Anterior cingulate cortex (tissue), 58 donors: ENCODE results near the gene FMN1.
"Not testable (repeated sequence)": the region's sequence is repeated elsewhere in the genome, so short reads cannot be mapped to it uniquely, and the experiment has no call there.

Experiments used
- DNase-seq, 58 donors: peaks; one replicate each; lab custom pipeline; 2025; lab: John Stamatoyannopoulos, UW

FMN1 gene

DNA sequence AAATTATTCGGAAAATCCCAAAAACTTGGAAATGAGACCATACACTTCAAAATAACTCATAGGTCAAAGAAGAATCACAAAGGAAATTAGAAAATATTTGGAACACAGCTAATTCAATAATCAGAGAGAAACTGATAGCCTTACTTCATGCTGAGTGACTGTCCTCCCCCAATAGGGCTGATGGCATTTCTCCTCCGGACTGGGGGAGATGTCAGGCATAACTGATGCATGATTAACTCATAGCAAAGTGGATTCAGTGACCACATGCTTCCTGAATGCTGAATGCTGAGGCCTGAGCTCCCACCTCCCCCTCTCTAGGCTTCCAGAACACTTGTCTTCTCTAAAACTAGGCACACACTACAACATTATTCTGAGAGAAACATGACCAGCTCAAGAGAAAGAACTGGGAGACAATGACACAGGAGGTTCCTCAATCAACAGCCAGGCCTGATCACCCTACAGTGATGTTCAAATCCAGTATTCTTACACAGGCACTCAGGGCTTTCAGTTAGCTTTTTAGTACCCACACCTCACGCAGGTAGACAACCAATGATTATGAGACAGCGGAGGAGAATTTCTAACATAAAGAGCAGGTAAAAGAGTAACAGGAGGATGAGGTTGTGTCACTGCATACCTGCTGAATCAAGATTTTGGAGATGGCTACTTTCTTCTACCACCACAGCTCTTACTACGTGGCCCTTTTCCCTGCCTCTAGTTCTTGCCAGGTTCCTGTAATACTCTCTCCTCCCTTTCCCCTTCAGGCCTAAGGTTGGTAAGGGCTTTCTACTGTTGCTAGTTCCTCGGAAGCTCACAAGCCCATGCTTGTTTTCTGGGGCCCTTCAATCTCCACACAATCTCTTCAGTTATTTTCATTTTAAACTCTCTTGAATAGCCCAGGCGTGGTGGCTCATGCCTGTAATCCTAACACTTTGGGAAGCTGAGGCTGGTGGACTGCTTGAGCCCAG lies 96.1 kb downstream of the FMN1 start:
- no peak for DNase-seq

- no peak for DNase-seq
These were observed 98.4 kb downstream of the FMN1 start for GRCh38 chr15:33096134-33096533.

DNA sequence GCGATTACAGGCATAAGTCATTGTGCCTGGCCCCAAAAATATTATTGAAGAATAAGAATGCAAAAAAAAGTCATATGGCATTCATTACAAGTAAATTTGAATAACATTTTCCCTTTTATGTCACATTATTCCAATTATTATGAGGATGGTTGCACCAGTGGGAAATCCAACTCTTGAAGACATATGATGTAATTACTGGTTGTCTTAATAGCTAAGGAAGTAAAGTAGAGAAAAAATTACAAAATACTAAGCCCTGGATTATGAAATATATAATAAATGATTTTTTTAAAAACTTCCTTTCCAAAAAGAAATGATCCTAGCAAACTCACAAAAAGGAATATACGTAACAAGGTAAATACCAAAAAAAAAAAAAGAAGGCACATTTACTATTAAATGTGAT lies 98.9 kb downstream of the FMN1 start:
- no peak for DNase-seq

DNA sequence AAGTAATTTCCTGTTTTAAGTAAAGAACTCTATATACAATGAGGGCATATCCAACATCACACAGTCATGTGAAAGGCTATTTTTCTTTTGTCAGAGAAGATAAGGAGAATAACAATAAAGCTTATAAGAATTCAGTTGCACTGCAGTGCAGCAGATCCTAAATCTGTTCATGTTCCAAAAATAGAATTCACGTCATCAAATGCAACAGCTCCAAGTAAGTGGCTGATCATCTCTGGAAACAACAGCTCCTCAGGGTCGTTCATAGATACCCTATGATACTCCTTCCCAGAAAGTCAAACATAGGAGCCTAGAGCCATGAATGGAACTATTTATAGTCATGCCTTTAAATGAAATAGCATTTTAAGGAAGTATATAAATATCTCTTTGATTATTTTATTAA lies 100.2 kb downstream of the FMN1 start:
- DNase-seq: peak in 1 of 58 donors; percentile 18

DNA sequence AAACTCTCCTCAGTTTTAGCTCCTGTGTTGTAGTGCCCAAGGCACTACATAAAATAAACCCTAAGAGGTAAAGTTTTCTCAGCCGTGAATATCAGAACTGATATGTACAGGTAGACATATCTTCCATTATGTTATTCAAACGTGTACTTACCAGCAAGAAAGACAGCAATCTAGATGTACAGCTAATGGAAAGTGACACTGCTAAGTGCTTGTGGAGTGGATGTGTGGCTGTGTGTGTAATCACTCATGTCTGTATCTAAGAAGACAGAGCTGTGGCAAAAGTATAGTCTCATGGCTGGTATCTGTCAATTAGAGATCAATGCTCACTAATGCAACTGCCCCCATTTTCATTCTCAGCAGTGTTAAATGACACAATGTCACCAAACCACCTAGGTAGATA lies 101.3 kb downstream of the FMN1 start:
- no peak for DNase-seq

- DNase-seq: no peak
These were observed 102.4 kb downstream of the FMN1 start for GRCh38 chr15:33091983-33092693.

DNA sequence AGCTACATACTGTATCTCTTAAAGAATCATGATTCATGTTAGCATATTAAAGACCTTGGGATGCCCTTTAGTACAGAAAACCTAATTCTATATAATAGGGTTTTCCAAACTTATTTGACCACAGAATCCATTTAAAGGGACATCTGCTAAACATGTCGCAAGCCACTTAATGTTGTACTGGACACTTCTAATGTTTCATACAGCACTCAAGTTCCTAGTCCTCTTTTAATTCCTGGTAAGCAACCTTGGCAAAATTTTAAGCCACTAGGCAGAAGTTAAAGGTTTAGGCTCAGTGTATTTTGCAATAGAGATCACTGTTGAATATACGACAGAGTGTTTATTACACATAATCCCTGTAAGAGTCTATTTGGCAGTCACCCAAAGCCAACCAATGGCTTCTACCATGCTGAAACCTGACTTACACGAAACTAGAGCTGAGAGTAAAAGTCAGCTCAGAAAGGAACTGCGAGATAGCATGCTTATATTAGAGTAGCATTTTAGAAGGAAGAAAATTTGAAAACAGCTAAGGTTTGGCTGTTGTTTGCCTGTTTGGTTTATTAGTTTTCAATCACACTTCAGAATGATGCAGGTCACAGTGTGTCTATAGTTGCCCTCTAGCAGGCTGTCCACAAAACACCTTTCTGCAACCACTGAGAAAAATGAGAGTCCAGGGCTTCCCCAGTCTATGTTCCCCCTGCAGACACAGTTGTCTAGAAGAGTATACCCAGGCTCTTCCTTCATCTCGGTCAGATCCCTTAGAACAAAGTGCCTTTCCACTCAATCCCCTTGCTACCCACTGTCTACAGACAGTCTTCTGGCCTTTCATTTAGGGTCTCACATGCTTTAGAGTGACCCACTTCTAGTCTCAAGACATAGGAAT lies 104.4 kb downstream of the FMN1 start:
- no peak for DNase-seq

DNA sequence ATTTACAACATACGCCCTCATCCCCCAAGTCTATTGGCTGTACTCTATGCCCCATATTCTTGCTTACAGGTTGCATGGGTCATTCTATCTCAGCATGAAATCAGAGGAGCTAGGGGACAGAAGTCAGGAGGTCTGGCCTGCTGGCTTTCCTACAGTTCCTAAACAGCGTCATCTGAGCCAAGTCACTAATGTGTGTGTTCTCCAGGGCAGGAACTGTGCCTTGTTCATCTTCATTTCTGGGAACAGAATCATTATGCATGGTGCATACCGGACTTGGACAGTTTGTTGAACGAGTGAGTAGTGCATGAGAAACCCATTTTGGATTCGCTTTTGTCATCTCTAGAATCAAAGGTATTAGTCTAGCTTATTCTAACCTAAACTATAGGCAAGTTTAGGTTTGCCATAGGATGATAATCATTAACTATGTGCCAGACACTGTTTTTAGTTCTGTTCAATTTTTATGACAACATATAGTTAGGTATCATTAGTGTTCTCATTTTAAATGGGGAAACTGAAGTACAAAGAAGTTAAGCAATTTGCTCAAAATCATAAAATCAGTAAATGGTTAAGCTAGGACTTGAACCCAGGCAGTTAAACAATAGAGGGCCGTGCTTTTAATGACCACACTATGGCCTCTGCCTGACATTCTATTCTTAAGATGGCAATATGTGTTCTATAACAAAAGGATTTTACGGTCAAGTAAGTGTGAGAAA lies 105.2 kb downstream of the FMN1 start:
- DNase-seq: no peak

DNA sequence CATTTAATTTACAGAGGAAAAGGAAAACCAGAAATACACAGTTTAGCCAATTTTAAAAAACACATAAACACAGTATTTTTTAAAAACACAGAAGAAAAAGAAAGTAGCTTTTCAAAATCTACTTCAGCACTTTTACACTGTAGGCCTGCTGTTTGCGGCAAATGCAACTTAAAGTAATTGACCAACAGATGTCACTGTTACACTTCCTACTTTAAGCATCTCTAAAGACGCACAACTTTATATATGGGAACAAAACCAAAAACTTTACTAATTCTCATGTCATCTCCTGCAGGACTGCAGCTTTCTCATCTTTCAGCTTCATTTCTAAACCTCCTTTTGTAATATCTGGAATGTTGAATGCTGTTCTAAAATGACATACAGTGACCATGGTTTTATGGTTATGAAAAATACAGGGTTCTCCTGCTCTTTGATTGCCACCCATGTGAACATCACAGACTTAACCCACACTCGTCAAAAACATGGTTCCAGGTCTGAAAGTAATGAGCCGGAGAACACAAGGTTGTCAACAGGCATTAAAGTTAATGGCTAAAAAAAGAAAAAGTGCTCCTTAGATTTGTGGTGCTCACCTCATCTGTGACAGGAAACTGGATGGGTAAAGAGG lies 107.9 kb downstream of the FMN1 start:
- DNase-seq: peak in 2 of 58 donors; percentile 18 to 19

GRCh38 chr15:33084661-33085060 lies 109.9 kb downstream of the FMN1 start:
- DNase-seq: no peak

- DNase-seq: no peak
These were observed 111.1 kb downstream of the FMN1 start for GRCh38 chr15:33083232-33084081.

- DNase-seq: no peak
These were observed 114.5 kb downstream of the FMN1 start for GRCh38 chr15:33080006-33080405.

- no peak for DNase-seq
These were observed 115.9 kb downstream of the FMN1 start for GRCh38 chr15:33078607-33079006.

DNA sequence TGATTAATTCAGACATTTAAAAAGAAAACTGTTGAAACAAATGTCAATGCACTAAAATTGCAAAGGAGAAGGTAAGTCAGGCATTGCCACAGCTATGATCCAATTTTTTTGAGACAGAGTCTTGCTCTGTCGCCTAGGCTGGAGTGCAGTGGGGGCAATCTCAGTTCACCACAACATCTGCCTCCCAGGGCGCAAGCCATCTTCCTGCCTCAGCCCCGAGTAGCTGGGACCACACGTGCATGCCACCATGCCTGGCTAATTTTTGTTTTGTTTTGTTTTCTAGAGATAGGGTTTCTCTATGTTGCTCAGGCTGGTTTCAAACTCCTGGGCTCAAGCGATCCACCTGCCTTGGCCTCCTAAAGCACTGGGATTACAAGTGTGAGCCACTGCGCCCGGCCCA lies 117.6 kb downstream of the FMN1 start:
- no peak for DNase-seq

GRCh38 chr15:33074942-33075341 lies 119.6 kb downstream of the FMN1 start:
- DNase-seq: no peak

GRCh38 chr15:33074212-33074611 lies 120.3 kb downstream of the FMN1 start:
- no peak for DNase-seq

DNA sequence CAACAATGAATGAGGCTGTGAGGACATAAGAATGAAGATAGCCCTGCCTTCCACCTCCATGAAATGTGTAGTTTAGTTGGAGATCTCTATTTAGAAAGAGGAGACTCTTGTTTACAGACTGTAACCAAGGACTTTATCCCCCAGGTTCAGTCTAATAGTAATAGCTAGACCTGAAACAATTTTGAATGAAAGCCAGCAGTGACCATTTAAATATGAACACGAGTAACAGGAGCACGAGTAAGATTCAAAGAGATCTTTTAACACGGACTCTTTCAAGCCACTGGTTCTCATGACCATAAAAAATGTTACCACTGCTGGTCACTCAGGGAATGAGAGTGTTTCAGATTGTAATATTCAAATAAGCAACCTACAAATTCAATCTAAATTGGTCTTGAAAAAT lies 123.1 kb downstream of the FMN1 start:
- DNase-seq: no peak

GRCh38 chr15:33069903-33070302 lies 124.6 kb downstream of the FMN1 start:
- not testable (repeated sequence) for DNase-seq

GRCh38 chr15:33069161-33069560 lies 125.4 kb downstream of the FMN1 start:
- no peak for DNase-seq
